NT2/D1 (cell line): ENCODE results near the gene ACSM3.

Source experiments
- SUZ12 ChIP-seq: IDR thresholded peaks from 2 replicates; pipeline ENCODE4 v1.6.1; 2011; ENCODE audit not compliant: insufficient read length, insufficient read depth; ENCODE audit errors: extremely low read depth
- YY1 ChIP-seq: IDR thresholded peaks from 2 replicates; pipeline ENCODE4 v1.6.1; 2011; ENCODE audit not compliant: insufficient read length, insufficient read depth
- ZNF274 ChIP-seq: IDR thresholded peaks from 2 replicates; pipeline ENCODE4 v1.6.1; 2011; ENCODE audit warnings: mild to moderate bottlenecking, low read depth, low read length

GRCh38 chr16:20755238-20755637 lies 8.6 kb upstream of the ACSM3 start:
- TF ChIP-seq ZNF274 (no peak), YY1 (no peak), SUZ12 (no peak)
